Ishikawa (cell line): ENCODE data around the gene SPATA46.

Source experiments
- CEBPB ChIP-seq: IDR thresholded peaks from 2 replicates; pipeline ENCODE4 v1.6.1; 2012
- CREB1 ChIP-seq: IDR thresholded peaks from 2 replicates; pipeline ENCODE4 v1.6.1; 2012; ENCODE audit warnings: low read depth
- EGR1 ChIP-seq: IDR thresholded peaks from 2 replicates; pipeline ENCODE4 v1.6.1; 2012
- EP300 ChIP-seq: IDR thresholded peaks from 2 replicates; pipeline ENCODE4 v1.6.1; 2012; ENCODE audit warnings: borderline replicate concordance
- FOXM1 ChIP-seq: IDR thresholded peaks from 2 replicates; pipeline ENCODE4 v1.6.1; 2012; ENCODE audit warnings: low read depth, borderline replicate concordance
- MAX ChIP-seq: IDR thresholded peaks from 2 replicates; pipeline ENCODE4 v1.6.1; 2012
- NFIC ChIP-seq: IDR thresholded peaks from 2 replicates; pipeline ENCODE4 v1.6.1; 2012
- RAD21 ChIP-seq: IDR thresholded peaks from 2 replicates; pipeline ENCODE4 v1.6.1; 2012; ENCODE audit warnings: low read depth
- REST ChIP-seq: IDR thresholded peaks from 2 replicates; pipeline ENCODE4 v1.6.1; 2012; ENCODE audit warnings: low read depth, mild to moderate bottlenecking
- TAF1 ChIP-seq: IDR thresholded peaks from 2 replicates; pipeline ENCODE4 v1.6.1; 2012; ENCODE audit warnings: low read depth, mild to moderate bottlenecking
- TCF12 ChIP-seq: IDR thresholded peaks from 2 replicates; pipeline ENCODE4 v1.6.1; 2012; ENCODE audit warnings: low read depth
- TEAD4 ChIP-seq: IDR thresholded peaks from 2 replicates; pipeline ENCODE4 v1.6.1; 2012
- USF1 ChIP-seq: IDR thresholded peaks from 2 replicates; pipeline ENCODE4 v1.6.1; 2012
- YY1 ChIP-seq: IDR thresholded peaks from 2 replicates; pipeline ENCODE4 v1.6.1; 2012; ENCODE audit warnings: low read depth
- ZBTB7A ChIP-seq: IDR thresholded peaks from 2 replicates; pipeline ENCODE4 v1.6.1; 2012; ENCODE audit warnings: low read depth

The SPATA46 gene

GRCh38 chr1:162385702-162386101, 9.0 kb upstream of the SPATA46 start:
- no peak for TF ChIP-seq YY1
- no peak for TF ChIP-seq NFIC

- TF ChIP-seq TCF12 (no peak), TAF1 (no peak), EGR1 (no peak), ZBTB7A (no peak), EP300 (no peak), FOXM1 (no peak), MAX (no peak), YY1 (no peak), CREB1 (no peak), USF1 (no peak), TEAD4 (no peak), RAD21 (no peak), CEBPB (no peak), REST (no peak), NFIC (no peak)
These were observed 8.6 kb upstream of the SPATA46 start for GRCh38 chr1:162385280-162385623.

- TF ChIP-seq CEBPB (no peak), CREB1 (no peak), NFIC (no peak), RAD21 (no peak), REST (no peak), EGR1 (no peak), EP300 (no peak), FOXM1 (no peak), TAF1 (no peak), TEAD4 (no peak), MAX (no peak), USF1 (no peak), YY1 (no peak), TCF12 (no peak)
These were observed 8.1 kb upstream of the SPATA46 start for GRCh38 chr1:162384601-162385279.

- TF ChIP-seq REST, result no peak
These were observed 7.5 kb upstream of the SPATA46 start for GRCh38 chr1:162384116-162384515.

GRCh38 chr1:162383516-162383915, 6.9 kb upstream of the SPATA46 start:
- TF ChIP-seq MAX (no peak), CEBPB (no peak), RAD21 (no peak), CREB1 (no peak), FOXM1 (no peak)
